B cell (primary cell): ENCODE measurements around the gene CCL13.

Experiments used
- EZH2 ChIP-seq: IDR thresholded peaks from 2 replicates; pipeline ENCODE4 v1.6.1; 2012; ENCODE audit warnings: borderline replicate concordance, low read depth, mild to moderate bottlenecking, moderate library complexity, low read length; ENCODE audit not compliant: insufficient read depth, poor library complexity, severe bottlenecking
- TF ChIP-seq, protein P1 (sequence below): fragments of 200-600 bp; IDR thresholded peaks from one replicate; pipeline ENCODE4 v1.8.0; 2022; ENCODE audit warnings: antibody characterized with exemption, mild to moderate bottlenecking

DNA sequence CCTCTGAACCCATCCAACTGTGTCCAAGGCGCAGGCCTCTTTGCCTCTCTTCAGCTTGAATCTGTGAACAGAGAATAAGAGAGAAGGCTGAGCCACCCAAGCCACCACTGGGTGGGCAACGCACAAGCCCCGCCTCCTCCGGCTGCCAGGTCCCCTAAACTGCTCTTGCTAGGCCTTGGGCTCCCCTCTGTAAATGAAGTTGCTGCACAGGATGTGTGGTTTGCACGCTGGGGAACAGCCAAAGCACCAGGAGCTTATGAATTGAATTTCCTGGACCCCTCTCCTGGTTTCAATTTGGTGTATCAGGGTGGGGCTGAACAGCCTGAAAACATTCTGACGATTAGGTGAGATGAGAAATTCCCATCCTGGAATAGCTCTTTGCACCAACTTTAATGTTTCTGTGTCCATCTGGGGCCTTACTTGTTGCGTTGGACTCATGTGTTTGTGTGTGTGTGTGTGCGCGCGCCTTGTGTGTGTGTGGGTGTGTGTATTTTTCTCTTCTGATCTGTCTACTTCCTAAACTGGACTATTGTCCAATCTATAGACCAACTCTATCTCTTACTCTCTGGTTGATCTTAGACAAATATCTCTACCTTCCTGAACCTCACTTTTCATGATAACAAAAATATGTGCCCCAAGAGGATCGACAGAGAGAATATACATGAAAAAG lies 4.5 kb downstream of the CCL13 start:
- TF ChIP-seq, protein P1, sequence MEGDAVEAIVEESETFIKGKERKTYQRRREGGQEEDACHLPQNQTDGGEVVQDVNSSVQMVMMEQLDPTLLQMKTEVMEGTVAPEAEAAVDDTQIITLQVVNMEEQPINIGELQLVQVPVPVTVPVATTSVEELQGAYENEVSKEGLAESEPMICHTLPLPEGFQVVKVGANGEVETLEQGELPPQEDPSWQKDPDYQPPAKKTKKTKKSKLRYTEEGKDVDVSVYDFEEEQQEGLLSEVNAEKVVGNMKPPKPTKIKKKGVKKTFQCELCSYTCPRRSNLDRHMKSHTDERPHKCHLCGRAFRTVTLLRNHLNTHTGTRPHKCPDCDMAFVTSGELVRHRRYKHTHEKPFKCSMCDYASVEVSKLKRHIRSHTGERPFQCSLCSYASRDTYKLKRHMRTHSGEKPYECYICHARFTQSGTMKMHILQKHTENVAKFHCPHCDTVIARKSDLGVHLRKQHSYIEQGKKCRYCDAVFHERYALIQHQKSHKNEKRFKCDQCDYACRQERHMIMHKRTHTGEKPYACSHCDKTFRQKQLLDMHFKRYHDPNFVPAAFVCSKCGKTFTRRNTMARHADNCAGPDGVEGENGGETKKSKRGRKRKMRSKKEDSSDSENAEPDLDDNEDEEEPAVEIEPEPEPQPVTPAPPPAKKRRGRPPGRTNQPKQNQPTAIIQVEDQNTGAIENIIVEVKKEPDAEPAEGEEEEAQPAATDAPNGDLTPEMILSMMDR, result no peak
- TF ChIP-seq EZH2, result no peak
